Stomach (tissue), 4 donors: ENCODE measurements around the gene GJE1.

Experiments
- CTCF ChIP-seq, 7 experiments: fragments of 450-650 bp in 4 of 7; fragments of 200-600 bp in 3 of 7; sonication (generic) in 3 of 7; IDR thresholded peaks; one replicate each; pipeline ENCODE4 v1.5.1; 2016 to 2019; ENCODE audit warnings: antibody characterized with exemption in 7 of 7, control low read depth in 2 of 7, mild to moderate bottlenecking in 1 of 7
- POLR2A ChIP-seq, 4 donors: fragments of 450-650 bp; IDR thresholded peaks; one replicate each; pipeline ENCODE4 v1.6.1; 2016; ENCODE audit warnings: antibody characterized with exemption in 4 of 4, control low read depth in 2 of 4, mild to moderate bottlenecking in 1 of 4, moderate library complexity in 1 of 4

- TF ChIP-seq POLR2A (IDR thresholded peaks at IDR 0.05) (no peak), CTCF (IDR thresholded peaks at IDR 0.05) (no peak)
Observed at GRCh38 chr6:142184307-142184706, 51.6 kb downstream of the GJE1 start.
